HepG2 (cell line): ENCODE measurements around the gene DUS2. TPM values are rescaled to one million over a fixed set of nuclear protein-coding genes. Genes with fewer than 3 reads are reported as not detected.
A peak's percentile ranks its signal among the peaks of the same experiment; 100 is the strongest.

Source experiments
- ARID3A ChIP-seq: IDR thresholded peaks from 2 replicates; pipeline ENCODE4 v1.6.1; 2012; ENCODE audit warnings: low read depth, low read length, improper control_type of control experiment
- HMGA1 ChIP-seq: sonication (generic); formaldehyde crosslinking; conservative IDR thresholded peaks from 2 replicates; pipeline ENCODE4 v1.4.0; 2020; ENCODE audit warnings: missing genetic modification reagents
- KDM4B ChIP-seq: sonication (generic); formaldehyde crosslinking; IDR thresholded peaks from 2 replicates; pipeline ENCODE4 v1.4.0; 2020; ENCODE audit warnings: missing genetic modification reagents
- MED13 ChIP-seq: sonication (generic); formaldehyde crosslinking; IDR thresholded peaks from 2 replicates; pipeline ENCODE4 v1.5.0; 2020; ENCODE audit warnings: missing genetic modification reagents
- POGK ChIP-seq: sonication (generic); formaldehyde crosslinking; conservative IDR thresholded peaks from 2 replicates; pipeline ENCODE4 v1.8.0; 2022; ENCODE audit warnings: mild to moderate bottlenecking, moderate library complexity, missing genetic modification reagents
- POLR2AphosphoS2 ChIP-seq: IDR thresholded peaks from 2 replicates; pipeline ENCODE4 v1.6.1; 2011; ENCODE audit warnings: low read depth, low read length, improper control_type of control experiment
- RAD51 ChIP-seq: fragments of 450-650 bp; IDR thresholded peaks from 2 replicates; pipeline ENCODE4 v1.6.1; 2016; ENCODE audit warnings: borderline replicate concordance
- SIN3A ChIP-seq: IDR thresholded peaks from 2 replicates; pipeline ENCODE4 v1.6.1; 2011; ENCODE audit warnings: low read depth, mild to moderate bottlenecking, control low read depth, low read length, borderline replicate concordance
- SNAPC4 ChIP-seq: sonication (generic); formaldehyde crosslinking; IDR thresholded peaks from 2 replicates; pipeline ENCODE4 v1.4.0; 2020; ENCODE audit warnings: mild to moderate bottlenecking, missing genetic modification reagents
- TAF15 ChIP-seq: fragments of 200-400 bp; formaldehyde crosslinking; IDR thresholded peaks from one replicate; pipeline ENCODE4 v1.6.1; 2018; ENCODE audit warnings: mild to moderate bottlenecking, low read depth, low read length; ENCODE audit not compliant: poor library complexity, severe bottlenecking
- TFDP1 ChIP-seq: IDR thresholded peaks from 2 replicates; pipeline ENCODE4 v1.6.1; 2016; ENCODE audit warnings: missing compliant biosample characterization, missing genetic modification reagents, borderline replicate concordance
- ZEB1 ChIP-seq: IDR thresholded peaks from 2 replicates; pipeline ENCODE4 v1.6.1; 2012; ENCODE audit warnings: mild to moderate bottlenecking, low read depth, inconsistent platforms; ENCODE audit not compliant: insufficient replicate concordance
- ZNF292 ChIP-seq: sonication (generic); formaldehyde crosslinking; IDR thresholded peaks from 2 replicates; pipeline ENCODE4 v1.8.1; 2022; ENCODE audit warnings: mild to moderate bottlenecking, low read depth, missing genetic modification reagents, borderline replicate concordance
- ZNF3 ChIP-seq: IDR thresholded peaks from 2 replicates; pipeline ENCODE4 v1.7.0; 2017; ENCODE audit warnings: inconsistent platforms
- ZNF333 ChIP-seq: sonication (generic); formaldehyde crosslinking; IDR thresholded peaks from 2 replicates; pipeline ENCODE4 v1.4.0; 2020; ENCODE audit warnings: mild to moderate bottlenecking, missing genetic modification reagents, borderline replicate concordance
- ZNF34 ChIP-seq: sonication (generic); formaldehyde crosslinking; IDR thresholded peaks from 2 replicates; pipeline ENCODE4 v1.4.0; 2020; ENCODE audit warnings: mild to moderate bottlenecking, missing genetic modification reagents, borderline replicate concordance
- ZNF569 ChIP-seq: sonication (generic); formaldehyde crosslinking; IDR thresholded peaks from 2 replicates; pipeline ENCODE4 v1.5.0; 2020; ENCODE audit warnings: mild to moderate bottlenecking, missing genetic modification reagents, moderate library complexity, borderline replicate concordance
- ZNF790 ChIP-seq: sonication (generic); formaldehyde crosslinking; IDR thresholded peaks from 2 replicates; pipeline ENCODE4 v1.8.0; 2022; ENCODE audit warnings: missing genetic modification reagents, mild to moderate bottlenecking, borderline replicate concordance
- ZSCAN21 ChIP-seq: sonication (generic); formaldehyde crosslinking; IDR thresholded peaks from 2 replicates; pipeline ENCODE4 v1.8.0; 2022; ENCODE audit warnings: mild to moderate bottlenecking, missing genetic modification reagents, moderate library complexity, borderline replicate concordance
- polyA plus RNA-seq, 8 experiments: library from polyadenylated mRNA; depleted of rRNA in 3 of 8; stranded (reverse) in 7 of 8; unstranded in 1 of 8; fragments of >200 nt; fragmentation: Illumina TruSeq in 4 of 8; extraction: Trizol in 4 of 8; gene quantifications; 2 replicates each; pipeline versions ENCODE4 v1.2.1 to v1.2.3, GENCODE V29; 2011 to 2016; ENCODE audit warnings: low read depth in 4 of 8, missing spikeins in 1 of 8, mixed read lengths in 1 of 8; ENCODE audit not compliant: insufficient read depth in 1 of 8
- total RNA-seq, 5 experiments: library from RNA; depleted of rRNA; stranded (reverse); fragments of >200 nt; fragmentation: Illumina TruSeq; extraction: Trizol; gene quantifications; 2 replicates each; pipeline ENCODE4 v1.2.3, GENCODE V29; 2016; ENCODE audit warnings: low read depth in 1 of 5

DUS2 gene
- total and polyA plus RNA-seq, 2 of the 13 experiments (the other 11 are each of a cell fraction or from before 2014, with no cell fraction given): 17.8 to 25.1 TPM

DNA sequence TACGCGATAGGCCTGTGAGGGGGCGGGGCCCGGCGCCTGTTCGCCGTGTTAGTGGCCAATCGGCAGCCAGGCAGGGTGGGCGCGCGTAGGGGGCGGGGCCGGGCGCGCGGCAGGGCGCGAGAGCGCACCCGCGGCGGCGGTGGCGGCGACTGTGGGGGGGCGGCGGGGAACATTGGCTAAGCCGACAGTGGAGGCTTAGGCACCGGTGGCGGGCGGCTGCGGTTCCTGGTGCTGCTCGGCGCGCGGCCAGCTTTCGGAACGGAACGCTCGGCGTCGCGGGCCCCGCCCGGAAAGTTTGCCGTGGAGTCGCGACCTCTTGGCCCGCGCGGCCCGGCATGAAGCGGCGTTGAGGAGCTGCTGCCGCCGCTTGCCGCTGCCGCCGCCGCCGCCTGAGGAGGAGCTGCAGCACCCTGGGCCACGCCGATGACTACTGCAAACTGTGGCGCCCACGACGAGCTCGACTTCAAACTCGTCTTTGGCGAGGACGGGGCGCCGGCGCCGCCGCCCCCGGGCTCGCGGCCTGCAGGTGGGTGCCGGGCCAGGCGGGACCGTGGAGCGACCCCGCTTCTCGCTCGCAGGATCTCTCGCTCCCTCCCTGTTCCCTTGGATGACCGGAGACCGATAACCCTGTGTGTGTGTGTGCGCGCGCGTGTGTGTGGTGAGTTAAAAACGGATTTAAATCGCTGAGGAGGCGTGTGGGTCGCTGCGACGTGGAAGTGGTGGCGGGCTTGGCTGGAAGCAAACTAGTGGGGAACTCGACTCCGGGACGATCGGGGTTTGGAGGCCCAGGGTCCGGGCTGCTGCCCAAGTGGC, 62.4 kb downstream of the DUS2 start, which contains the start of gene NFATC3 (continued):
- TF ChIP-seq TFDP1 (CRISPR knock-in tag) (0 out of 2 replicates have a peak, but pooled peaks have one; percentile 15), ZNF569 (CRISPR knock-in tag) (no peak), TAF15 (no peak), ZSCAN21 (peak; percentile 53), SIN3A (0 out of 2 replicates have a peak, but pooled peaks have one; percentile 33), POLR2AphosphoS2 (no peak), ZNF3 (CRISPR knock-in tag) (no peak), ARID3A (no peak), ZEB1 (no peak), POGK (CRISPR knock-in tag) (0 out of 2 replicates have a peak, but pooled peaks have one; percentile 20), ZNF292 (no peak), RAD51 (no peak), SNAPC4 (no peak), HMGA1 (no peak), KDM4B (no peak), ZNF34 (CRISPR knock-in tag) (no peak), MED13 (peak; percentile 66; the same call in 1 of the 2 replicates), ZNF790 (CRISPR knock-in tag) (peak; percentile 51; the same call in 1 of the 2 replicates), ZNF333 (CRISPR knock-in tag) (no peak)
